CD4-positive, alpha-beta memory T cell (primary cell): ENCODE data around the gene LZIC. TPM values are rescaled to one million over a fixed set of nuclear protein-coding genes. Genes with fewer than 3 reads are reported as not detected.

ENCODE experiments used
- CTCF ChIA-PET: fragments of 350-600 bp; sonication (Branson Sonifier 250); formaldehyde crosslinking; loops from one replicate; lab custom pipeline; 2021; ENCODE audit warnings: inconsistent platforms; ENCODE audit not compliant: partially characterized antibody; lab: Charles Lee
- POLR2A ChIA-PET: fragments of 350-600 bp; sonication (Branson Sonifier 250); formaldehyde crosslinking; loops from one replicate; lab custom pipeline; 2021; ENCODE audit not compliant: partially characterized antibody; lab: Charles Lee
- DNase-seq, 5 donors: peaks; one replicate each; pipeline versions ENCODE4 v3.0.0 to v3.0.0-alpha.2; 2020 to 2022; ENCODE audit warnings: mixed read lengths in 1 of 5
- H3K27ac ChIP-seq: one replicate; pipeline ENCODE4 v1.7.0; 2013; ENCODE audit warnings: low read depth, low read length
- H3K27me3 ChIP-seq: 2 replicates; pipeline ENCODE4 v1.7.0; 2013; ENCODE audit warnings: mild to moderate bottlenecking, low read length, moderate library complexity; ENCODE audit not compliant: insufficient read depth
- H3K36me3 ChIP-seq: 2 replicates; pipeline ENCODE4 v1.7.0; 2013; ENCODE audit warnings: mild to moderate bottlenecking, low read length, moderate library complexity; ENCODE audit not compliant: insufficient read depth
- H3K4me1 ChIP-seq: 2 replicates; pipeline ENCODE4 v1.7.0; 2013; ENCODE audit warnings: mild to moderate bottlenecking, low read length, moderate library complexity; ENCODE audit not compliant: insufficient read depth
- H3K4me3 ChIP-seq, 2 donors: one replicate each; pipeline ENCODE4 v1.7.0; 2013; ENCODE audit warnings: low read length in 2 of 2, mild to moderate bottlenecking in 1 of 2
- H3K9me3 ChIP-seq, 2 donors: one replicate each; pipeline ENCODE4 v1.7.0; 2013; ENCODE audit warnings: low read length in 2 of 2, control low read depth in 1 of 2; ENCODE audit not compliant: control insufficient read depth in 1 of 2
- H3K27ac Mint-ChIP-seq, 7 donors: one replicate each; pipeline ENCODE4 v1.8.0; 2020 to 2021; ENCODE audit warnings: mixed read lengths in 7 of 7, mild to moderate bottlenecking in 6 of 7, inconsistent platforms in 3 of 7, moderate library complexity in 3 of 7
- H3K27me3 Mint-ChIP-seq, 2 donors: one replicate each; pipeline ENCODE4 v1.8.0; 2020 to 2021; ENCODE audit warnings: mixed read lengths in 2 of 2
- H3K36me3 Mint-ChIP-seq, 2 donors: one replicate each; pipeline ENCODE4 v1.8.0; 2020 to 2021; ENCODE audit warnings: mixed read lengths in 2 of 2, inconsistent platforms in 1 of 2, mild to moderate bottlenecking in 1 of 2
- H3K4me1 Mint-ChIP-seq, 4 donors: one replicate each; pipeline ENCODE4 v1.8.0; 2020 to 2021; ENCODE audit warnings: mixed read lengths in 4 of 4, mild to moderate bottlenecking in 1 of 4
- H3K4me3 Mint-ChIP-seq, 8 donors: one replicate each; pipeline ENCODE4 v1.8.0; 2020 to 2021; ENCODE audit warnings: mixed read lengths in 8 of 8, mild to moderate bottlenecking in 7 of 8, moderate library complexity in 6 of 8, inconsistent platforms in 3 of 8
- H3K9me3 Mint-ChIP-seq, 8 donors: one replicate each; pipeline ENCODE4 v1.8.0; 2020 to 2021; ENCODE audit warnings: mixed read lengths in 8 of 8, mild to moderate bottlenecking in 5 of 8, inconsistent platforms in 3 of 8, moderate library complexity in 1 of 8
- intact Hi-C: fragments of 100-400 bp; cut with micrococcal nuclease; formaldehyde crosslinking; loops from one replicate; pipeline ENCODE4 v1.15.1; 2023
- polyA plus RNA-seq, 2 donors: library from polyadenylated mRNA; unstranded; fragments of 300-500 nt; fragmentation: Illumina TruSeq; gene quantifications; one replicate each; pipeline ENCODE4 v1.2.3, GENCODE V29; 2021
- total RNA-seq, 2 experiments: library from RNA; stranded (reverse); gene quantifications; one replicate each; pipeline ENCODE4 v1.2.3, GENCODE V29; 2021

Gene LZIC
- total and polyA plus RNA-seq, 4 experiments from 2014 or later: 25.7 to 39.3 (median 34.4) TPM

- H3K4me1 ChIP-seq: peaks cover 16% of the 10 kb centered on the region
- intact Hi-C loops: loop anchor here (5.0 kb wide), 1 partner anchor 560 kb away; the partner anchor contains the start of genes DFFA and PEX14
- POLR2A ChIA-PET: interaction anchor here (0.8 kb wide), 1 partner anchor 31 kb away, joined by 3 read pairs; the partner anchor contains the start of genes LZIC and NMNAT1
These were observed 30.8 kb downstream of the LZIC start for GRCh38 chr1:9912264-9912936.

GRCh38 chr1:9910423-9911178, 32.6 kb downstream of the LZIC start:
- Histone ChIP-seq H3K36me3 (no peaks in the 10 kb centered on the region), H3K4me3 (peak overlapping the region; percentile 71 to 78), H3K27me3 (no peaks in the 10 kb centered on the region), H3K27ac (peak overlapping the region; percentile 64), H3K4me1 (peaks cover 16% of the 10 kb centered on the region), H3K9me3 (no peaks in the 10 kb centered on the region)
- H3K27me3 Mint-ChIP-seq: no peaks in the 10 kb centered on the region
- CTCF ChIA-PET: interaction anchor here (0.9 to 1.0 kb wide), 3 partner anchors 36 to 285 kb away, joined by 3 to 6 read pairs (median 3); no protein-coding TSS in a partner anchor
- peak; percentile 100 for DNase-seq
- H3K4me3 Mint-ChIP-seq: peak overlapping the region; percentile 92 to 99 (median 96)
- intact Hi-C loops: loop anchor here (1.0 to 5.0 kb wide), 4 partner anchors 32 to 562 kb away; partner anchors contain the start of genes DFFA, LZIC, NMNAT1 and PEX14
- peak overlapping the region; percentile 85 to 99 (median 98) for H3K27ac Mint-ChIP-seq
- peaks cover 27 to 39% (median 34%) of the 10 kb centered on the region in 4 donors for H3K4me1 Mint-ChIP-seq
- POLR2A ChIA-PET: interaction anchor here (0.8 to 1.2 kb wide), 8 partner anchors 32 to 321 kb away, joined by 3 to 12 read pairs (median 4); partner anchors contain the start of genes KIF1B, LZIC, NMNAT1 and UBE4B
- H3K36me3 Mint-ChIP-seq: peaks cover 0 to 6% of the 10 kb centered on the region in 2 donors
- peaks cover 0 to 2% (median 0%) of the 10 kb centered on the region in 8 donors for H3K9me3 Mint-ChIP-seq

More at GRCh38 chr1:9912264-9912936, 30.8 kb downstream of the LZIC start:
- Histone ChIP-seq H3K9me3 (no peaks in the 10 kb centered on the region), H3K27me3 (no peaks in the 10 kb centered on the region), H3K4me3 (no peak overlapping the region), H3K36me3 (no peaks in the 10 kb centered on the region), H3K27ac (no peak overlapping the region)
- peak overlapping the region in 6 of 8 donors; percentile 16 to 81 (median 60) for H3K4me3 Mint-ChIP-seq
- H3K4me1 Mint-ChIP-seq: peaks cover 23 to 39% (median 31%) of the 10 kb centered on the region in 4 donors
- CTCF ChIA-PET: no interaction called here
- DNase-seq: no peak
- H3K9me3 Mint-ChIP-seq: peaks cover 0 to 2% (median 0%) of the 10 kb centered on the region in 8 donors
- no peaks in the 10 kb centered on the region for H3K27me3 Mint-ChIP-seq
- peak overlapping the region; percentile 43 to 90 (median 86) for H3K27ac Mint-ChIP-seq
- peaks cover 0 to 6% of the 10 kb centered on the region in 2 donors for H3K36me3 Mint-ChIP-seq

GRCh38 chr1:9910076-9910422, 33.1 kb downstream of the LZIC start, which contains the start of gene CTNNBIP1:
TSS of gene CTNNBIP1 (minus strand) at chr1:9910269. CDS start at chr1:9872064, 38,205 bp downstream.
- intact Hi-C loops: loop anchor here (1.0 to 5.0 kb wide), 4 partner anchors 33 to 562 kb away; partner anchors contain the start of genes DFFA, LZIC, NMNAT1 and PEX14
- CTCF ChIA-PET: no interaction called here
- Histone ChIP-seq H3K4me1 (peaks cover 16% of the 10 kb centered on the region), H3K9me3 (no peaks in the 10 kb centered on the region), H3K36me3 (no peaks in the 10 kb centered on the region), H3K27ac (peak within 1 kb of the TSS; percentile 64), H3K4me3 (peak within 1 kb of the TSS; percentile 71 to 80), H3K27me3 (no peaks in the 10 kb centered on the region)
- Mint-ChIP-seq H3K4me1 (peaks cover 27 to 39% (median 34%) of the 10 kb centered on the region in 4 donors), H3K9me3 (peaks cover 0 to 2% (median 0%) of the 10 kb centered on the region in 8 donors), H3K36me3 (peaks cover 0 to 6% of the 10 kb centered on the region in 2 donors), H3K4me3 (peak within 1 kb of the TSS; percentile 94 to 99 (median 98)), H3K27ac (peak within 1 kb of the TSS; percentile 85 to 99 (median 98)), H3K27me3 (no peaks in the 10 kb centered on the region)
- no peak for DNase-seq
- POLR2A ChIA-PET: interaction anchor here (1.2 kb wide), 4 partner anchors 33 to 281 kb away, joined by 4 to 12 read pairs (median 5); partner anchors contain the start of genes LZIC and NMNAT1

- Mint-ChIP-seq H3K27me3 (no peaks in the 10 kb centered on the region), H3K4me1 (peaks cover 29 to 39% (median 34%) of the 10 kb centered on the region in 4 donors), H3K27ac (peak overlapping the region; percentile 77 to 96 (median 92)), H3K36me3 (peaks cover 0 to 6% of the 10 kb centered on the region in 2 donors), H3K9me3 (peaks cover 0 to 2% (median 0%) of the 10 kb centered on the region in 8 donors), H3K4me3 (peak overlapping the region; percentile 90 to 99 (median 97))
- H3K36me3 ChIP-seq: no peaks in the 10 kb centered on the region
- intact Hi-C loops: loop anchor here (1.0 to 5.0 kb wide), 4 partner anchors 33 to 563 kb away; partner anchors contain the start of genes DFFA, LZIC, NMNAT1 and PEX14
- peak overlapping the region; percentile 63 to 80 for H3K4me3 ChIP-seq
- ChIA-PET POLR2A (no interaction called here), CTCF (interaction anchor here (1.2 kb wide), 1 partner anchor 34 kb away, joined by 3 read pairs; the partner anchor contains the start of genes LZIC and NMNAT1)
- H3K4me1 ChIP-seq: peaks cover 16% of the 10 kb centered on the region
- H3K9me3 ChIP-seq: no peaks in the 10 kb centered on the region
- no peaks in the 10 kb centered on the region for H3K27me3 ChIP-seq
- peak overlapping the region; percentile 50 for H3K27ac ChIP-seq
- peak; percentile 6 to 54 (median 13) for DNase-seq
These were observed 33.8 kb downstream of the LZIC start for GRCh38 chr1:9909234-9910046.

- H3K4me1 Mint-ChIP-seq: peaks cover 31 to 39% (median 36%) of the 10 kb centered on the region in 4 donors
- no peak overlapping the region for H3K27ac ChIP-seq
- H3K4me3 ChIP-seq: peak overlapping the region in 1 of 2 donors; percentile 80
These were observed 34.3 kb downstream of the LZIC start for GRCh38 chr1:9908871-9909233.

DNA sequence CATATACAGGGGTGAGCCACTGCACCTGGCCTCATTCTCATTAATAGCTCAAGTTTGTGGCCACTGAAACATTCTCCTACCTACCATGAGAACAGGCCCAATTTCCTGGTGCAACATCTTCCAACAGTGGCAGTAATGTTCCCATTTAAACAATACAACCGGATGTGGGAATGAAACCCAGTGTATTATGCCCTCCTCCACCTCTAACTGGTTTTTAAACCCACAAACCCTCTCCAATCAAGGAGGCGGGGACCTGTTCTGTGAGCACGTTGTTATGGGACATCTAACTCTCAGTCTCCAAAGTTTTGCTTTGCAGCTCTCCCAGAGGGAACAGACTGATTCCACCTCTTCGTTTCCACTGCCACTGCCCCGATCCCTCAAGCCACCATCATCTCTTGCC, 35.8 kb downstream of the LZIC start:
- Histone ChIP-seq H3K27me3 (no peaks in the 10 kb centered on the region), H3K27ac (no peak overlapping the region), H3K36me3 (no peaks in the 10 kb centered on the region), H3K4me3 (no peak overlapping the region), H3K9me3 (no peaks in the 10 kb centered on the region), H3K4me1 (peaks cover 16% of the 10 kb centered on the region)
- Mint-ChIP-seq H3K9me3 (peaks cover 0 to 2% (median 0%) of the 10 kb centered on the region in 8 donors), H3K4me1 (peaks cover 32 to 37% (median 35%) of the 10 kb centered on the region in 4 donors), H3K27me3 (no peaks in the 10 kb centered on the region), H3K4me3 (peak overlapping the region in 3 of 8 donors; percentile 17 to 46 (median 24)), H3K36me3 (peaks cover 0 to 6% of the 10 kb centered on the region in 2 donors), H3K27ac (peak overlapping the region in 3 of 7 donors; percentile 2 to 69 (median 46))
- intact Hi-C loops: no loop called here
- DNase-seq: no peak
- ChIA-PET CTCF (interaction anchor here (1.4 kb wide), 1 partner anchor 30 kb away, joined by 4 read pairs; no protein-coding TSS in a partner anchor), POLR2A (no interaction called here)

More at GRCh38 chr1:9908871-9909233, 34.3 kb downstream of the LZIC start:
- no peaks in the 10 kb centered on the region for H3K27me3 Mint-ChIP-seq
- intact Hi-C loops: no loop called here
- H3K36me3 Mint-ChIP-seq: peaks cover 0 to 6% of the 10 kb centered on the region in 2 donors
- Histone ChIP-seq H3K9me3 (no peaks in the 10 kb centered on the region), H3K27me3 (no peaks in the 10 kb centered on the region), H3K4me1 (peaks cover 16% of the 10 kb centered on the region), H3K36me3 (no peaks in the 10 kb centered on the region)
- peaks cover 0 to 2% (median 0%) of the 10 kb centered on the region in 8 donors for H3K9me3 Mint-ChIP-seq
- peak overlapping the region; percentile 77 to 96 (median 92) for H3K27ac Mint-ChIP-seq
- ChIA-PET POLR2A (no interaction called here), CTCF (interaction anchor here (1.2 kb wide), 1 partner anchor 35 kb away, joined by 3 read pairs; the partner anchor contains the start of genes LZIC and NMNAT1)
- DNase-seq: no peak
- H3K4me3 Mint-ChIP-seq: peak overlapping the region; percentile 90 to 99 (median 97)
